ENCODE results near the gene EXD3.

- TF ChIP-seq POLR2A (IDR thresholded peaks at IDR 0.05; ENCODE audit: low read length) = no peak
- TF ChIP-seq CTCF (IDR thresholded peaks at IDR 0.05) = no peak
- no peak for TF ChIP-seq ESRRA (IDR thresholded peaks at IDR 0.05; ENCODE audit: borderline replicate concordance, low read length)
- TF ChIP-seq JUN (IDR thresholded peaks at IDR 0.05) = no peak
- no peak for TF ChIP-seq TP53 (CRISPR knock-in tag; IDR thresholded peaks at IDR 0.05)
- no peak for TF ChIP-seq MAX (IDR thresholded peaks at IDR 0.05)
- TF ChIP-seq HDAC2 (IDR thresholded peaks at IDR 0.05) = no peak
- TF ChIP-seq RNF2 (IDR thresholded peaks at IDR 0.05; ENCODE audit: borderline replicate concordance, low read depth) = no peak
These were observed 25.1 kb downstream of the EXD3 start for GRCh38 chr9:137397675-137398423.
